Osteocyte (in vitro differentiated cells): ENCODE data around the gene NHLH1. TPM values are rescaled to one million over a fixed set of nuclear protein-coding genes. Genes with fewer than 3 reads are reported as not detected.

Experiments
- DNase-seq: peaks from one replicate; pipeline ENCODE4 v3.0.0; 2021; ENCODE audit warnings: mixed read lengths; ENCODE audit not compliant: unreplicated experiment; ENCODE audit errors: extremely low spot score
- H3K27ac Mint-ChIP-seq: one replicate; pipeline ENCODE4 v1.8.0; 2021; ENCODE audit warnings: mild to moderate bottlenecking, mixed read lengths; ENCODE audit not compliant: unreplicated experiment
- H3K27me3 Mint-ChIP-seq: one replicate; pipeline ENCODE4 v1.8.0; 2021; ENCODE audit warnings: mixed read lengths; ENCODE audit not compliant: unreplicated experiment
- H3K36me3 Mint-ChIP-seq: one replicate; pipeline ENCODE4 v1.8.0; 2021; ENCODE audit warnings: mixed read lengths; ENCODE audit not compliant: unreplicated experiment
- H3K4me1 Mint-ChIP-seq: one replicate; pipeline ENCODE4 v1.8.0; 2021; ENCODE audit warnings: mixed read lengths; ENCODE audit not compliant: unreplicated experiment
- H3K4me3 Mint-ChIP-seq: one replicate; pipeline ENCODE4 v1.8.0; 2021; ENCODE audit warnings: mild to moderate bottlenecking, moderate library complexity, mixed read lengths; ENCODE audit not compliant: unreplicated experiment
- H3K9me3 Mint-ChIP-seq: one replicate; pipeline ENCODE4 v1.8.0; 2021; ENCODE audit warnings: mixed read lengths; ENCODE audit not compliant: unreplicated experiment
- CTCF ChIP-seq: fragments of 200-600 bp; sonication (generic); IDR thresholded peaks from 2 replicates; pipeline ENCODE4 v1.5.0; 2021; ENCODE audit warnings: antibody characterized with exemption, mild to moderate bottlenecking, moderate library complexity
- total RNA-seq: library from RNA; stranded (reverse); gene quantifications from 2 replicates; pipeline ENCODE4 v1.2.1, GENCODE V29; 2021

The NHLH1 gene
- total RNA-seq, 1 donor from 2014 or later = 0.16 TPM

DNA sequence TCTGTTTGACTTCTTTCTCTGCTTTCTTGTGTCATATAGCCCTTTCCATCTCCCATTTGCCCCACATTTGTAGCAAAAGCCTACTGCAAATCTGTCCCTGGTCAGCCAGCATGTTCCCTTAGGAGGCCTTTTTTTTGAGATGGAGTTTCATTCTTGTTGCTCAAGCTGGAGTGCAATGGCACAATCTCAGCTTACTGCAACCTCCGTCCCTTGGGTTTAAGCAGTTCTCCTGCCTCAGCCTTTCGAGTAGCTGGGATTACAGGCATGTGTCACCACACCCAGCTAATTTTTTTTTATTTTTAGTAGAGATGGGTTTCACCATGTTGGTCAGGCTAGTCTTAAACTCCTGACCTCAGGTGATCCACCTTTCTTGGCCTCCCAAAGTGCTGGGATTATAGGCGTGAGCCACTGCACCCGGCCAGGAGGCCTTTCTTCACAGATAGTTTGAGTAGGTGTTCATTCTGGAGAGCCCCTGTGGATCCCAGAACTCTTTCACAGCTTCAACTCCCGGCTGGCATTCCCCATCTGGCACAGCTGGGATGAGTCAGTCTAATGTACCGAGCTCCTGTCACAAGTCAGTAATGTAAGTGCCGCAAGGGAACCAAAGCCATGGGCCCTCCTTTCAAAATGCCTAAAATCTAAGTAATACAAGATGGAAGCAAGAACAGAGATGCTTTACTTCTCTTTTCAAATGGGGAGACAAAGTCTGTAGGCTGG, 9.4 kb upstream of the NHLH1 start:
- no peak for TF ChIP-seq CTCF
- no peak for DNase-seq
- H3K9me3 Mint-ChIP-seq = no peaks in the 10 kb centered on the region
- H3K4me1 Mint-ChIP-seq = peaks cover 5% of the 10 kb centered on the region
- no peak overlapping the region for H3K27ac Mint-ChIP-seq
- no peak overlapping the region for H3K4me3 Mint-ChIP-seq
- peaks cover 56% of the 10 kb centered on the region for H3K36me3 Mint-ChIP-seq
- no peaks in the 10 kb centered on the region for H3K27me3 Mint-ChIP-seq

- Mint-ChIP-seq H3K27me3 (no peaks in the 10 kb centered on the region), H3K4me3 (no peak overlapping the region), H3K9me3 (no peaks in the 10 kb centered on the region), H3K36me3 (peaks cover 52% of the 10 kb centered on the region), H3K27ac (no peak overlapping the region), H3K4me1 (peaks cover 5% of the 10 kb centered on the region)
- no peak for TF ChIP-seq CTCF
- no peak for DNase-seq
These were observed 8.8 kb upstream of the NHLH1 start for GRCh38 chr1:160358073-160358472.

GRCh38 chr1:160359559-160360226, 7.2 kb upstream of the NHLH1 start:
- DNase-seq = no peak
- no peak for TF ChIP-seq CTCF
- Mint-ChIP-seq H3K9me3 (no peaks in the 10 kb centered on the region), H3K27me3 (no peaks in the 10 kb centered on the region), H3K27ac (no peak overlapping the region), H3K4me3 (no peak overlapping the region), H3K4me1 (peaks cover 9% of the 10 kb centered on the region), H3K36me3 (peaks cover 41% of the 10 kb centered on the region)

GRCh38 chr1:160360227-160360695, 6.6 kb upstream of the NHLH1 start:
- no peak for TF ChIP-seq CTCF
- Mint-ChIP-seq H3K9me3 (no peaks in the 10 kb centered on the region), H3K4me1 (peaks cover 9% of the 10 kb centered on the region), H3K4me3 (no peak overlapping the region), H3K36me3 (peaks cover 38% of the 10 kb centered on the region), H3K27ac (no peak overlapping the region), H3K27me3 (no peaks in the 10 kb centered on the region)
- DNase-seq = peak; percentile 54

DNA sequence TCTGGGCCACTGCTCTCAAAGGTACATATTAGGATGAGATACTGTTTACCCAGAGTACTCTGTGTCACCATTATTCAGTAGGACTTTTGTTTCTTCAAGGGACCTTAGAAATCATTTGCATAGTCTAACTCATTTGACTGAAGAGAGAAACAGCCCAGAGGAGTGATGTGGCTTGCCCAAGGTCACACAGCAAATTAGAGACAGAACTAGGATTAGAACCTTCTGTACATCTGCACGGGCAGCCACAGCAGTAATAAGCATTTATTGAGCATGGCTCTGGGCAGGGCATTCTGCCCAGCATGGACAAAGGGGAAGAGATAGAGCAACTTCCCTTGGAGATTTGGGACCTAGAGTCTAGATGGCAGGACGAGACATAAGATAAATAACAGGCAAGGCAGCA, 5.7 kb upstream of the NHLH1 start:
- H3K36me3 Mint-ChIP-seq = peaks cover 31% of the 10 kb centered on the region
- H3K4me3 Mint-ChIP-seq = no peak overlapping the region
- DNase-seq = peak; percentile 60
- peaks cover 9% of the 10 kb centered on the region for H3K4me1 Mint-ChIP-seq
- no peaks in the 10 kb centered on the region for H3K27me3 Mint-ChIP-seq
- TF ChIP-seq CTCF = no peak
- H3K27ac Mint-ChIP-seq = no peak overlapping the region
- no peaks in the 10 kb centered on the region for H3K9me3 Mint-ChIP-seq
